ENCODE results near the gene SLC26A1. TPM values are rescaled to one million over a fixed set of nuclear protein-coding genes. Genes with fewer than 3 reads are reported as not detected.

SLC26A1 gene
- total and polyA plus RNA-seq, 2 of the 13 experiments (the other 11 are each of a cell fraction or from before 2014, with no cell fraction given): 5.4 to 22.9 TPM

DNA sequence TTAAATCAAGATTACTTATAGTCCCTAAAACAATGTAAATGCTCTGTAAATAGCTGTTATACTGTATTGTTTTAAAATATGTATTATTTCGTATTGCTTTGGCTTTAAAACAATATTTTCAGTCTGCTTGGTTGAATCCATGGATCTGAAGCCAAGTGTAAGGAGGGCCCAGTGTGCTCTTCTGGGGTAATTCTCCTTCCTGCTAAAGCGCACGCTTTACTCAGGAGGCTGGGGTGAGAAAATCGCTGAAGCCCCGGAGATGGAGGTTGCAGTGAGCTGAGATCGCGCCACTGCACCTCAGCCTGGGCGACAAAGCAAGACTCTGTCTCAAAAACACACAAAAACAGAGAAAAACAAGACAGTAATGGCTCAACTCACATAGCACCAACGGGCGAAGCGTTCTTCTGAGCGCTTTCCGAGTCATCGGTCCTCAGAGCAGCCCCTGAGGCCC lies 6.8 kb downstream of the SLC26A1 start (continued):
- TF ChIP-seq XRCC5 (optimal IDR thresholded peaks at IDR 0.05; ENCODE audit: low read length): no peak
- TF ChIP-seq SIX1 (CRISPR knock-in tag; IDR thresholded peaks at IDR 0.05; ENCODE audit: borderline replicate concordance): peak; percentile 28; the same call in 1 of the 2 replicates
- no peak for TF ChIP-seq ZKSCAN5 (CRISPR knock-in tag; IDR thresholded peaks at IDR 0.05)
- TF ChIP-seq, protein P1, sequence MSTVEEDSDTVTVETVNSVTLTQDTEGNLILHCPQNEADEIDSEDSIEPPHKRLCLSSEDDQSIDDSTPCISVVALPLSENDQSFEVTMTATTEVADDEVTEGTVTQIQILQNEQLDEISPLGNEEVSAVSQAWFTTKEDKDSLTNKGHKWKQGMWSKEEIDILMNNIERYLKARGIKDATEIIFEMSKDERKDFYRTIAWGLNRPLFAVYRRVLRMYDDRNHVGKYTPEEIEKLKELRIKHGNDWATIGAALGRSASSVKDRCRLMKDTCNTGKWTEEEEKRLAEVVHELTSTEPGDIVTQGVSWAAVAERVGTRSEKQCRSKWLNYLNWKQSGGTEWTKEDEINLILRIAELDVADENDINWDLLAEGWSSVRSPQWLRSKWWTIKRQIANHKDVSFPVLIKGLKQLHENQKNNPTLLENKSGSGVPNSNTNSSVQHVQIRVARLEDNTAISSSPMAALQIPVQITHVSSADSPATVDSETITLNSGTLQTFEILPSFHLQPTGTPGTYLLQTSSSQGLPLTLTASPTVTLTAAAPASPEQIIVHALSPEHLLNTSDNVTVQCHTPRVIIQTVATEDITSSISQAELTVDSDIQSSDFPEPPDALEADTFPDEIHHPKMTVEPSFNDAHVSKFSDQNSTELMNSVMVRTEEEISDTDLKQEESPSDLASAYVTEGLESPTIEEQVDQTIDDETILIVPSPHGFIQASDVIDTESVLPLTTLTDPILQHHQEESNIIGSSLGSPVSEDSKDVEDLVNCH (CRISPR knock-in tag; IDR thresholded peaks at IDR 0.05): no peak
- no peak for TF ChIP-seq YEATS2 (CRISPR knock-in tag; IDR thresholded peaks at IDR 0.05; ENCODE audit: borderline replicate concordance)
- TF ChIP-seq ZNF33A (CRISPR knock-in tag; IDR thresholded peaks at IDR 0.05; ENCODE audit: borderline replicate concordance): 0 out of 2 replicates have a peak, but pooled peaks have one; percentile 16
- no peak for TF ChIP-seq SAFB2 (CRISPR knock-in tag; IDR thresholded peaks at IDR 0.05; ENCODE audit: borderline replicate concordance, low read depth)
- no peak for TF ChIP-seq EED (CRISPR knock-in tag; IDR thresholded peaks at IDR 0.05)
- TF ChIP-seq HNRNPUL1 (IDR thresholded peaks at IDR 0.05; ENCODE audit: low read depth, low read length): no peak
- no peak for TF ChIP-seq ZNF546 (CRISPR knock-in tag; conservative IDR thresholded peaks at IDR 0.05)
- TF ChIP-seq, protein P2, sequence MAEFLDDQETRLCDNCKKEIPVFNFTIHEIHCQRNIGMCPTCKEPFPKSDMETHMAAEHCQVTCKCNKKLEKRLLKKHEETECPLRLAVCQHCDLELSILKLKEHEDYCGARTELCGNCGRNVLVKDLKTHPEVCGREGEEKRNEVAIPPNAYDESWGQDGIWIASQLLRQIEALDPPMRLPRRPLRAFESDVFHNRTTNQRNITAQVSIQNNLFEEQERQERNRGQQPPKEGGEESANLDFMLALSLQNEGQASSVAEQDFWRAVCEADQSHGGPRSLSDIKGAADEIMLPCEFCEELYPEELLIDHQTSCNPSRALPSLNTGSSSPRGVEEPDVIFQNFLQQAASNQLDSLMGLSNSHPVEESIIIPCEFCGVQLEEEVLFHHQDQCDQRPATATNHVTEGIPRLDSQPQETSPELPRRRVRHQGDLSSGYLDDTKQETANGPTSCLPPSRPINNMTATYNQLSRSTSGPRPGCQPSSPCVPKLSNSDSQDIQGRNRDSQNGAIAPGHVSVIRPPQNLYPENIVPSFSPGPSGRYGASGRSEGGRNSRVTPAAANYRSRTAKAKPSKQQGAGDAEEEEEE (CRISPR knock-in tag; IDR thresholded peaks at IDR 0.05; ENCODE audit: borderline replicate concordance): no peak
- no peak for TF ChIP-seq ZFP82 (CRISPR knock-in tag; IDR thresholded peaks at IDR 0.05; ENCODE audit: borderline replicate concordance)
- TF ChIP-seq U2AF1 (optimal IDR thresholded peaks at IDR 0.05; ENCODE audit: low read depth, low read length): no peak
- no peak for TF ChIP-seq TCF12 (IDR thresholded peaks at IDR 0.05)
- TF ChIP-seq TCF12 (CRISPR knock-in tag; IDR thresholded peaks at IDR 0.05): no peak
- TF ChIP-seq, protein P3, sequence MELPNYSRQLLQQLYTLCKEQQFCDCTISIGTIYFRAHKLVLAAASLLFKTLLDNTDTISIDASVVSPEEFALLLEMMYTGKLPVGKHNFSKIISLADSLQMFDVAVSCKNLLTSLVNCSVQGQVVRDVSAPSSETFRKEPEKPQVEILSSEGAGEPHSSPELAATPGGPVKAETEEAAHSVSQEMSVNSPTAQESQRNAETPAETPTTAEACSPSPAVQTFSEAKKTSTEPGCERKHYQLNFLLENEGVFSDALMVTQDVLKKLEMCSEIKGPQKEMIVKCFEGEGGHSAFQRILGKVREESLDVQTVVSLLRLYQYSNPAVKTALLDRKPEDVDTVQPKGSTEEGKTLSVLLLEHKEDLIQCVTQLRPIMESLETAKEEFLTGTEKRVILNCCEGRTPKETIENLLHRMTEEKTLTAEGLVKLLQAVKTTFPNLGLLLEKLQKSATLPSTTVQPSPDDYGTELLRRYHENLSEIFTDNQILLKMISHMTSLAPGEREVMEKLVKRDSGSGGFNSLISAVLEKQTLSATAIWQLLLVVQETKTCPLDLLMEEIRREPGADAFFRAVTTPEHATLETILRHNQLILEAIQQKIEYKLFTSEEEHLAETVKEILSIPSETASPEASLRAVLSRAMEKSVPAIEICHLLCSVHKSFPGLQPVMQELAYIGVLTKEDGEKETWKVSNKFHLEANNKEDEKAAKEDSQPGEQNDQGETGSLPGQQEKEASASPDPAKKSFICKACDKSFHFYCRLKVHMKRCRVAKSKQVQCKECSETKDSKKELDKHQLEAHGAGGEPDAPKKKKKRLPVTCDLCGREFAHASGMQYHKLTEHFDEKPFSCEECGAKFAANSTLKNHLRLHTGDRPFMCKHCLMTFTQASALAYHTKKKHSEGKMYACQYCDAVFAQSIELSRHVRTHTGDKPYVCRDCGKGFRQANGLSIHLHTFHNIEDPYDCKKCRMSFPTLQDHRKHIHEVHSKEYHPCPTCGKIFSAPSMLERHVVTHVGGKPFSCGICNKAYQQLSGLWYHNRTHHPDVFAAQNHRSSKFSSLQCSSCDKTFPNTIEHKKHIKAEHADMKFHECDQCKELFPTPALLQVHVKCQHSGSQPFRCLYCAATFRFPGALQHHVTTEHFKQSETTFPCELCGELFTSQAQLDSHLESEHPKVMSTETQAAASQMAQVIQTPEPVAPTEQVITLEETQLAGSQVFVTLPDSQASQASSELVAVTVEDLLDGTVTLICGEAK (IDR thresholded peaks at IDR 0.05): no peak
- TF ChIP-seq, protein P3 (CRISPR knock-in tag; IDR thresholded peaks at IDR 0.05): no peak
- TF ChIP-seq NPAS2 (CRISPR knock-in tag; IDR thresholded peaks at IDR 0.05; ENCODE audit: borderline replicate concordance): 0 out of 2 replicates have a peak, but pooled peaks have one; percentile 75

Measured in HepG2 (cell line).